PFSK-1 (cell line): ENCODE measurements around the gene P2RY6.

Experiments used
- POLR2AphosphoS5 ChIP-seq: IDR thresholded peaks from 2 replicates; pipeline ENCODE4 v1.6.1; 2012; ENCODE audit warnings: low read depth, mild to moderate bottlenecking, control low read depth, low read length, moderate library complexity
- REST ChIP-seq, 2 experiments: IDR thresholded peaks; 2 replicates each; pipeline versions ENCODE4 v1.6.1 to v1.8.0; 2011 to 2012; ENCODE audit warnings: low read depth in 2 of 2, low read length in 2 of 2, control low read depth in 1 of 2, inconsistent platforms in 1 of 2, mild to moderate bottlenecking in 1 of 2, moderate library complexity in 1 of 2; ENCODE audit not compliant: insufficient read depth in 1 of 2
- TAF1 ChIP-seq: IDR thresholded peaks from 2 replicates; pipeline ENCODE4 v1.6.1; 2012; ENCODE audit warnings: low read length, control low read depth, borderline replicate concordance; ENCODE audit not compliant: insufficient read depth

GRCh38 chr11:73306977-73307322 is 34.8 kb downstream of the P2RY6 start:
- TF ChIP-seq TAF1 (no peak), POLR2AphosphoS5 (no peak), REST (IDR thresholded peaks at IDR 0.05; ENCODE audit: insufficient read depth in 1 of 2, low read depth in 2 of 2, low read length in 2 of 2) (no peak)
